ENCODE data around the gene ICOS.
"Not testable (repeated sequence)": the region's sequence is repeated elsewhere in the genome, so short reads cannot be mapped to it uniquely, and the experiment has no call there.

ICOS gene

GRCh38 chr2:203909261-203909967 is 27.1 kb upstream of the ICOS start:
- Mint-ChIP-seq H3K27ac (peak overlapping the region; percentile 81), H3K4me1 (peaks cover 10% of the 10 kb centered on the region), H3K36me3 (no peaks in the 10 kb centered on the region)

GRCh38 chr2:203909974-203910373 is 26.6 kb upstream of the ICOS start:
- Mint-ChIP-seq H3K9me3 (no peaks in the 10 kb centered on the region), H3K4me1 (peaks cover 14% of the 10 kb centered on the region), H3K27ac (no peak overlapping the region), H3K4me3 (no peak overlapping the region), H3K36me3 (no peaks in the 10 kb centered on the region), H3K27me3 (no peaks in the 10 kb centered on the region)

More at GRCh38 chr2:203909261-203909967, 27.1 kb upstream of the ICOS start:
- H3K9me3 Mint-ChIP-seq = no peaks in the 10 kb centered on the region
- H3K27me3 Mint-ChIP-seq = no peaks in the 10 kb centered on the region
- H3K4me3 Mint-ChIP-seq = no peak overlapping the region

- no peak overlapping the region for H3K27ac Mint-ChIP-seq
- H3K4me1 Mint-ChIP-seq = peaks cover 31% of the 10 kb centered on the region
- H3K27me3 Mint-ChIP-seq = no peaks in the 10 kb centered on the region
- H3K9me3 Mint-ChIP-seq = no peaks in the 10 kb centered on the region
- H3K4me3 Mint-ChIP-seq = no peak overlapping the region
- no peaks in the 10 kb centered on the region for H3K36me3 Mint-ChIP-seq
Observed at GRCh38 chr2:203913947-203914346, 22.6 kb upstream of the ICOS start.

- H3K4me3 Mint-ChIP-seq = no peak overlapping the region
- H3K27me3 Mint-ChIP-seq = no peaks in the 10 kb centered on the region
- peaks cover 24% of the 10 kb centered on the region for H3K4me1 Mint-ChIP-seq
- no peaks in the 10 kb centered on the region for H3K36me3 Mint-ChIP-seq
- no peaks in the 10 kb centered on the region for H3K9me3 Mint-ChIP-seq
- no peak overlapping the region for H3K27ac Mint-ChIP-seq
Observed at GRCh38 chr2:203914546-203915182, 21.9 kb upstream of the ICOS start.

DNA sequence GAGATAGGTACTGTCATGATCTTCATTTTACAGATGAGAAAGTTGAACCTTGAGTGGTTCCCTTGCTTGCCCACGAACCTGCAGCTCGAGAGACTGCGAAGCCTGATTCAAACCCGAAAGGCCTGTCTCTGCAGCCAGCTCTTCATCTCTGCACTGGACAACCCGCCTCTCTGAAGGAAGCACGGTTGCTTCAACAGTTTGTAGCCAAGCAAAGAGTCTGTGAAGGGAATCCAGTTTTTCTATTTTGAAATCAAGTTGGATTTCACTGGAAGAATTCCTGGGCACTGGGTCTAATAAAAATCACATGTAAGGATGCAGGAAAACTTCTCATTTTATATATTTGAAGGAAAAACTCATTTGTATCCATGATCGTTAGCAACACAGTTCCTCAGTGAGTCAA is 21.3 kb upstream of the ICOS start:
- H3K4me3 Mint-ChIP-seq = no peak overlapping the region
- no peaks in the 10 kb centered on the region for H3K27me3 Mint-ChIP-seq
- no peaks in the 10 kb centered on the region for H3K9me3 Mint-ChIP-seq
- H3K27ac Mint-ChIP-seq = no peak overlapping the region
- H3K36me3 Mint-ChIP-seq = no peaks in the 10 kb centered on the region
- peaks cover 24% of the 10 kb centered on the region for H3K4me1 Mint-ChIP-seq

GRCh38 chr2:203916756-203917155 is 19.8 kb upstream of the ICOS start:
- H3K27ac Mint-ChIP-seq = no peak overlapping the region
- H3K4me3 Mint-ChIP-seq = no peak overlapping the region
- no peaks in the 10 kb centered on the region for H3K36me3 Mint-ChIP-seq
- H3K27me3 Mint-ChIP-seq = no peaks in the 10 kb centered on the region
- no peaks in the 10 kb centered on the region for H3K9me3 Mint-ChIP-seq
- peaks cover 24% of the 10 kb centered on the region for H3K4me1 Mint-ChIP-seq

DNA sequence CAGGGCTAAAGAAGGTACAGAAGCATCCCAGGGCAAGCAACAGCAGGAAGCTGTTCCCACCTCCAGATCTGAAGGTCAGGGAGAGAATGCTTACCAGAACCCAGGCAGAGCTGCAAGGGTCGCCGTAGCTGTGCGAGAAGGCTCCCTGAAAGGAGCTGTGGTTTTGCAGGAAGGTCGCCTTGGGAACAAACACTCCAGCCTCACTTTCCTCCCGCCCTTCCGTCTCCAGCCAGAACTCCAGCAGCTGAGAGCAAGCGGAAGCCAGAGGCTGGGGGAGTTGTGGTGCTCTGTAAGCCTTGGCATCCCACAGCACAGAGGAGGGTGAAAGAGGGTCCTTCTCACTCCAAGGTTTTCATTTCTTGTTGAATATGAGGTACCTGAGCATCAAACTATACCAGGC is 18.3 kb upstream of the ICOS start:
- no peak overlapping the region for H3K27ac Mint-ChIP-seq
- no peaks in the 10 kb centered on the region for H3K27me3 Mint-ChIP-seq
- peaks cover 24% of the 10 kb centered on the region for H3K4me1 Mint-ChIP-seq
- H3K36me3 Mint-ChIP-seq = no peaks in the 10 kb centered on the region
- no peak overlapping the region for H3K4me3 Mint-ChIP-seq
- H3K9me3 Mint-ChIP-seq = no peaks in the 10 kb centered on the region

DNA sequence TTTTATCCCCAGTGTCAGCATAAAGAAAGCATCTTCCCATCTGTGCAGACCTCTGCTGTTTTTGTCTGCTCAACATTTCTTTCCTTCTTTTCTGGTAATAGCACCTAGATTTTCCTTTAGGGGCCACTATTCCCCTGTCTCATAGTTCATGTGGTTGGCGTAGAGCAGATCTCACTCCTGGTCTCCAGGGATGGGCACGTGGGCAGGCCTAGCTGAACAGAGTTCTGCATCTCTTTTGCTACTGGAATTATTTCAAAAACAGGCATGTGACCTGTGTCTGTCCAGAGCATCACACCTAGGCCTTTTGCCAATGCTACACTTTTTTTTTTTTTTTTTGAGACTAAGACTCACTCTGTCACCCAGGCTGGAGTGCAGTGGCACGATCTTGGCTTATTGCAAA is 17.7 kb upstream of the ICOS start:
- H3K4me3 Mint-ChIP-seq = no peak overlapping the region
- no peaks in the 10 kb centered on the region for H3K9me3 Mint-ChIP-seq
- H3K36me3 Mint-ChIP-seq = no peaks in the 10 kb centered on the region
- H3K27ac Mint-ChIP-seq = no peak overlapping the region
- no peaks in the 10 kb centered on the region for H3K27me3 Mint-ChIP-seq
- H3K4me1 Mint-ChIP-seq = peaks cover 24% of the 10 kb centered on the region

DNA sequence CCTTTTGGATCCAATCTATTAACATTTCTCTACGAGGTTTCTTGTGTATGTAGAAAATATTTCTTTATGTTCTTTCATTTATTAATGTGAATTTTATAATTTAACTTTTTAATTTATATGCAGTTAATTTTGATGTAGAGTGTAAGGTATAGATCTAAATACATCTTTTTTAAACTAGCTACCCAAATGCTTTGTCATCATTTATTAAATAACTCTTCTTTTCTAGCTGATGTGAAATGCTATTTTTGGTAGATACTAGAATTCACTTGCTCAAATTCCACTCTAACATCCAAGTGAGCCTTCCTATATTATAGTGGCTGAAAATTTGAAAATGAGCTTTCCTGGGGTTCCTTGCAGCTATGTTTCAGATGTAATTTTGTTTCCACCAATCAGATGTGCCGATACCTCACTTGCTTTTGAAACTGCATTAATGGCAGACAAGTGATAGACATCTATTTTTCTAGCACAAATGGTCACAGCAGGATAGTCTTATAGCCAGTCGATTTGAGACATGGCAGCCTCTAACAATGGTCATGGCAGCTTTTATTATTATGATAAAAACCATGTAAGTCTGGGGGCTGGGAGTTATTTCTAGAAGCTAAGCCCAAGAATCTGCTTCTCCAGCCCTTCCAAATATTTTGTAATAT is 10.9 kb upstream of the ICOS start:
- Mint-ChIP-seq H3K4me1 (peaks cover 13% of the 10 kb centered on the region), H3K9me3 (no peaks in the 10 kb centered on the region), H3K27me3 (no peaks in the 10 kb centered on the region), H3K27ac (no peak overlapping the region), H3K4me3 (no peak overlapping the region), H3K36me3 (no peaks in the 10 kb centered on the region)

DNA sequence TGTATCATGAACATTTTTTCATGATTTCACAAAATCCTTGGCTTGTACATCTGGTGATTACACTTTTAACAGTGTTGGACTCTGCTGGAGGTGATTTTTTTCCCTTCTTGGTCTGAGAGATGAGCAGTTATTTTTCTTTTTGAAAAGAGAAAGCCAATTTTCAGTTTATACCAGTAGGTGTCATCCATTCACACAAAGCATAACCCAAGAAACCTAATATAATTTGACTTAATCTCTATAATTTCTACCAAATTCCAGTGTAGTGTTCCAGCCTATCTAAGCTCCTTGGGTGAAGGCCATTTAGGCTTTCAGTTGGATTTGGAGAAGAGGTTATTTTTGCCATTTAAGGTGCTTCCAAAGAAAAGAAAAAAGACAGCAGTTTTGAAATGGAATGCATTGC is 7.7 kb upstream of the ICOS start:
- H3K27ac Mint-ChIP-seq = no peak overlapping the region
- peaks cover 45% of the 10 kb centered on the region for H3K4me1 Mint-ChIP-seq
- peaks cover 7% of the 10 kb centered on the region for H3K36me3 Mint-ChIP-seq
- no peak overlapping the region for H3K4me3 Mint-ChIP-seq
- peaks cover 6% of the 10 kb centered on the region for H3K9me3 Mint-ChIP-seq
- no peaks in the 10 kb centered on the region for H3K27me3 Mint-ChIP-seq

GRCh38 chr2:203931262-203931661 is 5.3 kb upstream of the ICOS start:
- not testable (repeated sequence) for H3K27me3 Mint-ChIP-seq, H3K36me3 Mint-ChIP-seq, H3K9me3 Mint-ChIP-seq
- Mint-ChIP-seq H3K4me3 (peak overlapping the region; percentile 78), H3K27ac (peak overlapping the region; percentile 96), H3K4me1 (peaks cover 66% of the 10 kb centered on the region)

- H3K27ac Mint-ChIP-seq = peak overlapping the region; percentile 96
- peaks cover 6% of the 10 kb centered on the region for H3K9me3 Mint-ChIP-seq
- peak overlapping the region; percentile 84 for H3K4me3 Mint-ChIP-seq
- H3K36me3 Mint-ChIP-seq = peaks cover 21% of the 10 kb centered on the region
- no peaks in the 10 kb centered on the region for H3K27me3 Mint-ChIP-seq
- peaks cover 66% of the 10 kb centered on the region for H3K4me1 Mint-ChIP-seq
Observed at GRCh38 chr2:203934041-203934492, 2.5 kb upstream of the ICOS start.

GRCh38 chr2:203934711-203935438 is 1.7 kb upstream of the ICOS start:
- peak overlapping the region; percentile 84 for H3K4me3 Mint-ChIP-seq
- no peaks in the 10 kb centered on the region for H3K27me3 Mint-ChIP-seq
- peaks cover 65% of the 10 kb centered on the region for H3K4me1 Mint-ChIP-seq
- peaks cover 6% of the 10 kb centered on the region for H3K9me3 Mint-ChIP-seq
- peaks cover 25% of the 10 kb centered on the region for H3K36me3 Mint-ChIP-seq
- H3K27ac Mint-ChIP-seq = peak overlapping the region; percentile 96

GRCh38 chr2:203935568-203935967 is 995 bp upstream of the ICOS start:
- no peaks in the 10 kb centered on the region for H3K27me3 Mint-ChIP-seq
- H3K4me1 Mint-ChIP-seq = peaks cover 67% of the 10 kb centered on the region
- H3K4me3 Mint-ChIP-seq = no peak overlapping the region
- H3K36me3 Mint-ChIP-seq = peaks cover 30% of the 10 kb centered on the region
- H3K27ac Mint-ChIP-seq = peak overlapping the region; percentile 96
- peaks cover 6% of the 10 kb centered on the region for H3K9me3 Mint-ChIP-seq

- no peaks in the 10 kb centered on the region for H3K9me3 Mint-ChIP-seq
- H3K4me3 Mint-ChIP-seq = peak overlapping the region; percentile 96
- H3K27ac Mint-ChIP-seq = peak overlapping the region; percentile 97
- H3K36me3 Mint-ChIP-seq = peaks cover 31% of the 10 kb centered on the region
- H3K4me1 Mint-ChIP-seq = peaks cover 67% of the 10 kb centered on the region
- no peaks in the 10 kb centered on the region for H3K27me3 Mint-ChIP-seq
Observed at GRCh38 chr2:203936949-203937348, 386 bp downstream of the ICOS start.
